ENCODE results near the gene CDK5. TPM values are rescaled to one million over a fixed set of nuclear protein-coding genes. Genes with fewer than 3 reads are reported as not detected.
"Not testable (repeated sequence)": the region's sequence is repeated elsewhere in the genome, so short reads cannot be mapped to it uniquely, and the experiment has no call there.

Gene CDK5
- polyA plus RNA-seq, 1 donor, result 17.8 TPM

DNA sequence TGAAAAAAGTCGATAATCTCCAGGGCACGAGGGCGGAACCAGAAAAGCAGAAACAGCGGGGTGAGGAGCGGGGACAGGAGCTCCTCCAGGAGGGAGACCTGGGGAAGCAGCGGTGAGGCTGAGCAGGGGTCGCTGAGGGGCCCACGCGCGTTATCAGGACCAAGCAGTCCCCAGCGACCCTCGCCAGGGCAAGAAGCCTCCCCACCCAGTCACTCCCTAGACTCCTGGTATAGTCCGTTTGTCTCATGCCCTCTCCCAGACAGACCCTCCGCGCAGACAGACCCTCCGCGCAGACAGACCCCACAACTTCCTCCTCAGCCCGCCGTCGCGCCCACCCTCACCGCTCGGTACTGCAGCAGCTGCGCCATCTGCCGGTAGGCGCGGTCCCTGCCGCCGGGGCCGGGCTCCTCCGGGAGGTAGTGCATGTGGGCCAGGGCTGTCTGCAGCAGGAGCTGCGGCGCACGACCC lies 39.7 kb downstream of the CDK5 start:
- peak; percentile 73 for DNase-seq

DNA sequence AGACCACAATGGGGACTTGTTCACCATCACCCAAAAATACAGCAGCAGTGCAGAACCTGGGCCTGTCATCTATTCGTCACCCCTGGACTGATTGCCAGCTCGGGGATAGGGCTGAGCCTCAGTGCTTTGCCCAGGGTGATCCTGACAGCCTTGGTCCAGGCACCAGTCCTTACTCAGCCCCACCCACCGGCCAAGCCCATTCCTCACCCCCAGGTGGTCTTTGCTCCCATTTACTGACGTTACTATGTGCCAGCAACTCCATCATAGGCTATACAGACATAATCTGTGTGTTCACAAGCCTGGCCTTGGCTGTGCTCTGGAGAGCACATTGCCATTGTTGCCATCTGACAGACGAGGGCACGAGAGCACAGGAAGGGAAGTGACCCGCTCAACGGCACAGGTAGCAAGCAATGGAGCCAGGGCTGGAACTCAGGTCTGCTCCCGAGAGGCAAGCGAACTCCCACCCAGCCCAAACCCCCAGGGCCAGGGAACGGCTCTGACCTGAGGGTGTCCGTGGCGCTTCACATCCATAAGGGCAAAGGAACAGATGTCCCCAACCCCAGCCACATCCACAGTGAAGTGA lies 40.2 kb downstream of the CDK5 start:
- no peak for DNase-seq

DNA sequence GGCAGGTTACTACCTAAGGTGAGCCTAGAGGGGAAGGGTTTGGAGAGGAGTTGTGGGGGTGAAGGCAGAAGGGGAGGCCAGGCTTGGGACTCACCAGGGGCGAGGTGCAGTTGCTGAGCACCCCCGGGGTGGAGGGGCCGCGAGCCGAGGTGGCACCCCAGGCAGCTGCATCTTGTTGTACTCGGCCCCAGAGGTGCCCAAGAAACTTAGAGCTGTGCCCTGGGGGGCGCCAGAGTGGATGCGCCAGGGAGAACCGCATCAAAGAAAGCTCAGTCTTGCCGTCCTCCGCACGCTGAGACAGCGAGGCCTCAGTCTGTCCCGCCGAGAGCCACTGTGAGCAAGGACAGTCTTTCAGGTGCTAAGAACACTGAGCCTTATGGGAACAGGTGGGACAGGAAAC lies 40.8 kb downstream of the CDK5 start:
- DNase-seq, result no peak

DNA sequence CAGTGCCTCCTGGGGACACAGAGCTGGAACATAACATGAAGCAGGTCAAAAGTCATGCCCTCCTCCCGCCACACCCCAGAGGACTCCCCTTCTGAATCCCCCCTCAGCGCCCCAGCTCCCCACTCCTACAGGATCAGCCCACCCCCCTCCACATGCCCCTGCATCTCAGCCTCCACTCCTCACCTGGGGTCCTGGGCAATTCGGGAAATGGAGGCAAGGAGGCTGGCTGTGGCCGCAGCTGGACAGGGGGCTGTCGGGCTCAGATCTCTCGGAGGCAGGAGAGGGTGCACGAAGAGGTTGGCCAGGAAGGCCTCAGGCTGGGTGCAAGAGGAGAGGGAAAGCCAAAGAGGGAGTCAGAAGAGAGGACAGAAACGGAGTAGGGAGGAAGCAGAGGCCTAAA lies 41.2 kb downstream of the CDK5 start:
- DNase-seq, result no peak

DNA sequence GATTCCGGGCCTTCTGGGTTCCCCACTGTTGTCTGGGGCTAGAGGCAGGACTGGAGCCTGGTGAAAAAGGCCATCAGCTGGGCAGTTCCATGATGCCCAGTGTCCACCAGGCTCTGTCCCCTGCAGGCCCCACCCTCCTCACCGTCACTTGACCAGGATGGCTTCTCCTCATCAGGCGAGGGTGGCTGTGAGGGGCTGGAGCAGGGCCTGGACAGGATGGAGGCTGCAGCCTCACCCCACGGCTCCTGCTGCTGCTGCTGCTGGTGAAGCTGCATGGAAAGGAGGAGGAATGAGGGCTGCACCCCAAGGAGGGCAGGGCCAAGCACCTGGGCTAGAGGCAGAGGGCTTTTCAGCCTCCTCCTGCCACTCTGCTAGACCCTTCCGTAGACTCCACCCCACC lies 41.7 kb downstream of the CDK5 start:
- no peak for DNase-seq

DNA sequence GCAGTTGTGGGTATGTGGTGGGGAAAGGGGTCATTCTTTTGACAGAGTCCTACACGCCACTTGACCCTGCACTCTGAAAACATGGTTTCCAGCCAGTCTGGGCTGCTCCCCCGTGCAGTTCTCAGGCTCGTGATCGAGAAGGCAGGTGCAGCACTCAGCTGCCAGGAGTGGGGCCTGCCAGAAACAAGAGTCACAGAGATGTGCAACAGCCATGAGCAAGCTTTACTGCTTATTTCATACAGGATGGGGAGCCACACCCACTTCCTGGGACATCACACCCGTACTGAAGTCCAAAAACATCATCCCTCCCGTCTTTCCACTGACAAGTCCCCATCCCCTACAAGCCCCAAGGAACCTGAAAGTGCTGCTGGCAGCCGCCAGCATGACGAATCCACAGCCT lies 42.7 kb downstream of the CDK5 start:
- no peak for DNase-seq

DNA sequence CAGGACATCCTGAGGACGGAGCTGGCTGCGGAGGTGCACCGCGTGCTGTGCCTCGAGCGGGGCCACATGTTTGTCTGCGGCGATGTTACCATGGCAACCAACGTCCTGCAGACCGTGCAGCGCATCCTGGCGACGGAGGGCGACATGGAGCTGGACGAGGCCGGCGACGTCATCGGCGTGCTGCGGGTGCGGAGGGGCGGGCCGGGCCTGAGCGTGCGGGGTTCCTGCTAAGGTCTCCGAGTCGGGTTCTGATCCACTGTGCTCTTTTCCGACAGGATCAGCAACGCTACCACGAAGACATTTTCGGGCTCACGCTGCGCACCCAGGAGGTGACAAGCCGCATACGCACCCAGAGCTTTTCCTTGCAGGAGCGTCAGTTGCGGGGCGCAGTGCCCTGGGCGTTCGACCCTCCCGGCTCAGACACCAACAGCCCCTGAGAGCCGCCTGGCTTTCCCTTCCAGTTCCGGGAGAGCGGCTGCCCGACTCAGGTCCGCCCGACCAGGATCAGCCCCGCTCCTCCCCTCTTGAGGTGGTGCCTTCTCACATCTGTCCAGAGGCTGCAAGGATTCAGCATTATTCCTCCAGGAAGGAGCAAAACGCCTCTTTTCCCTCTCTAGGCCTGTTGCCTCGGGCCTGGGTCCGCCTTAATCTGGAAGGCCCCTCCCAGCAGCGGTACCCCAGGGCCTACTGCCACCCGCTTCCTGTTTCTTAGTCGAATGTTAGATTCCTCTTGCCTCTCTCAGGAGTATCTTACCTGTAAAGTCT lies 43.8 kb downstream of the CDK5 start:
- DNase-seq, result peak; percentile 79

DNA sequence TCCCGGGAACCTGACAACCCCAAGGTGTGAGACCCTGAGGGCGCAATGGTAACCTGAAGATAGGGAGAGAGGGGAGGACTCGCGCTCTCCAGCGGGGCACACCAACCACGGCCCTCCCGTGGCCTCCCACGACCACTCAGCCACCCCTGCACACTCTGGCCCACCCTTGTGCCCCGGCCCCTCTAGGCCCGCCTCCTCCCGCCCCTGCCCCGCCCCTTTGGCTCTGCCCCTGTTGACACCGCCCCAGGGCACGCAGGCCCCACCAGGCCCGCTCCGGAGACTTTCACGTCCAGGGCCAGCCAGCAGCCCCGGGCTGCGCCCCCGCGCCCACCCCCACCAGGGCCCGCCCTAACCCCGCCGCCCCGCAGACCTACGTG lies 44.4 kb downstream of the CDK5 start:
- no peak for DNase-seq

DNA sequence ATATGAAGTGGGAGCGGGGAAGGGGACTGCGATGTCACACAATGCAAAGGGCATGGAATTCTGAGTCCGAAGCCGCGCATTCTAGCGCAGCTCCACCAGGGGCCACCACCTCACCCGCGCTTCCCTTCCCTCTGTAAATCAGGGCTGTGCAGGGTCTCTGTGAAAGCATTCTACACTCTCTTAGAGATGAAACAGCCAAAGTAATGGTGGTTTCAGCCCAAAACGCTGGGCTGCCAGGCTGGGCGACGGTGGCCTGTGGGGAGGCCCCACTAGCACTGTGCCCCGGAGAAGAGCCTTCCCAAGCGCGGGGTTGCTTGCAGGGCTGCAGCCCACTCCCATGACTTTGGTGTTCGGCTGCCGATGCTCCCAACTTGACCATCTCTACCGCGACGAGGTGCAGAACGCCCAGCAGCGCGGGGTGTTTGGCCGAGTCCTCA lies 44.8 kb downstream of the CDK5 start:
- no peak for DNase-seq

DNA sequence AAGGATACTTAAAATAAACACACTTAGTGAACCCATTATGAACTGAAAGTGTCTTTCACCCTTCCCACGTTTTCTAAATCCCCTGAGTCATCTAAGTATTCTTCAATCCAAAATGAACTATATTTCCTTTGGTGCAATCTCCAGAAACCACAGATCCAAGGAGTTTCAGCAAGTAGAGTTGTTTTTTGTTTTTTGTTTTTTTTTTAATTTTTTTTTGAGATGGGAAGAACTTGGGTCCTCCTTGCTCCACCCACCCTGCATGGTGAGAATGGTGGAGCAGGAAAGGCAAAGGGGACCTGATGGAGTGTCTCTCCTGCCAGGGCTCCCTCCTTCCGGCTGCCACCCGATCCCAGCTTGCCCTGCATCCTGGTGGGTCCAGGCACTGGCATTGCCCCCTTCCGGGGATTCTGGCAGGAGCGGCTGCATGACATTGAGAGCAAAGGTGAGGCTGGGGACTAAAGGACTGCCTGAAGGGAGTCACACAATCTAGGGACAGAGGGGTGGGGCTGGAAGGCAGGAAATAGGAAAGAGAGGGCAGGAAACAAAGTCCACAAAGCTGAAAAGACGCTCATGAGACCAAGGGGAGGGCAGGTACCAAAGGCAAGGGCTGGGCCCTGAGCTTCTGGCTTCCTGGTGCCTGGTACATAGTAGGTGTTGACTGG lies 45.5 kb downstream of the CDK5 start:
- DNase-seq, result no peak

DNA sequence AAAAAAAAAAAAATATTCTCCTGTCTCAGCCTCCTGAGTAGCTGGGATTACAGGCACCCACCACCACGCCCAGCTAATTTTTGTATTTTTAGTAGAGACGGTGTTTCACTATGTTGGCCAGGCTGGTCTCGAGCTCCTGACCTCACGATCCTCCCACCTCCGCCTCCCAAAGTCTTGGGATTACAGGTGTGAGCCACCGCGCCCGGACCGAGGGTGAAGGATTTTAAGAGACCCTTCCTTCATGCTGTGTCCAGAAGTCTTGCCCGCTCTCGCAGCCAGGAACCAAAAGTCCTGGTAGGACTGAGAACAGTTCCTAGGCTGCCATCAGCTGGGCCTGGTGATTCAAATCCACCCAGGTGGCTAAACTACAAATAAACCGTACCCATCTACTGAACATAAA lies 46.1 kb downstream of the CDK5 start:
- not testable (repeated sequence) for DNase-seq

DNA sequence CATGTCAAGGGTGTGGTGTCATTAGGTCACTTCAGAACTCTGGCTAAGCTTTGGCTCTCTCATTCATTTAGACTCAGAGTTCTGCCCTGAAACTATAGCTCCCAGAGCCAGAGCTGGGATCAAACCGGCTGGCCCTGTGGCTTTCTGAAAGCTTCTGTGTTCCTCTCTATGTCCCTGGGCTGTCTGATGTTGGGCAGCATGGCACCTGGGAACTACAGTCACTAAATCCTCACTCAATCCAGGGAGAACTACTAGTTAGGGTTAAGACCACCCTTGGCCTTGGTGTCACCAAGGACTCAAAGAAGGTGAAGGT lies 46.6 kb downstream of the CDK5 start:
- no peak for DNase-seq

DNA sequence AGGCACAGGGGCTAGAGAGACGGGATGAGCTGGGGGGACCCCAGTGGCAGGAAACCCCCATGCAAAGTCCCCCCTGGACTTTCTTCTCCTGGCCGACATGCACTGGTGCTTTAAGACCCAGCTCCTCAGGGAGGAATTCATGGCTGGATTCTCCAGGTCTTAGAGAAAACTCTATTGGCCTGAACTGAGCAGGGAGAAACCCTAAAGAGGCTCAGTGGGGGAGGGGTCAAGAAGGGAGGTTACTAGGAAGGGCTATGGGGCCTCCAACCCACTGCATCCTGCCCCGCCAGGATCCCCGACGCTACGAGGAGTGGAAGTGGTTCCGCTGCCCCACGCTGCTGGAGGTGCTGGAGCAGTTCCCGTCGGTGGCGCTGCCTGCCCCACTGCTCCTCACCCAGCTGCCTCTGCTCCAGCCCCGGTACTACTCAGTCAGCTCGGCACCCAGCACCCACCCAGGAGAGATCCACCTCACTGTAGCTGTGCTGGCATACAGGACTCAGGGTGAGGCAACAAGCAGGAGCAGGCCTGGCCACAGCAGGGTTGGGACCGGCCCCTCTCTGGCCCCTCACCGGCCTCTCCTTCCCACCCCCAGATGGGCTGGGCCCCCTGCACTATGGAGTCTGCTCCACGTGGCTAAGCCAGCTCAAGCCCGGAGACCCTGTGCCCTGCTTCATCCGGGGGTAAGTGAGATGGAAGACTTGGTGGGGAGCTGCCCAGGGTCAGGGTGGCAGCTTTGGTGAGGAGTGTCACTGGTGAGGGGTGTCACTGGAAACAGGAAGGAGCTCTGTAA lies 47.2 kb downstream of the CDK5 start:
- DNase-seq, result no peak

DNA sequence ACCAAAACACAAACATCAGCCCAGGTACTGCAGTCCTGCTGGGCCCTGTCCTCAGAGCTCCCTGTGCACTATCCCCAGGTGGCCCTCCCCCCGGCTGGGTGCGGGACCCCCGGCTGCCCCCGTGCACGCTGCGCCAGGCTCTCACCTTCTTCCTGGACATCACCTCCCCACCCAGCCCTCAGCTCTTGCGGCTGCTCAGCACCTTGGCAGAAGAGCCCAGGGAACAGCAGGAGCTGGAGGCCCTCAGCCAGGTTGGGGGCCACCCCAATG lies 47.7 kb downstream of the CDK5 start:
- DNase-seq, result no peak

DNA sequence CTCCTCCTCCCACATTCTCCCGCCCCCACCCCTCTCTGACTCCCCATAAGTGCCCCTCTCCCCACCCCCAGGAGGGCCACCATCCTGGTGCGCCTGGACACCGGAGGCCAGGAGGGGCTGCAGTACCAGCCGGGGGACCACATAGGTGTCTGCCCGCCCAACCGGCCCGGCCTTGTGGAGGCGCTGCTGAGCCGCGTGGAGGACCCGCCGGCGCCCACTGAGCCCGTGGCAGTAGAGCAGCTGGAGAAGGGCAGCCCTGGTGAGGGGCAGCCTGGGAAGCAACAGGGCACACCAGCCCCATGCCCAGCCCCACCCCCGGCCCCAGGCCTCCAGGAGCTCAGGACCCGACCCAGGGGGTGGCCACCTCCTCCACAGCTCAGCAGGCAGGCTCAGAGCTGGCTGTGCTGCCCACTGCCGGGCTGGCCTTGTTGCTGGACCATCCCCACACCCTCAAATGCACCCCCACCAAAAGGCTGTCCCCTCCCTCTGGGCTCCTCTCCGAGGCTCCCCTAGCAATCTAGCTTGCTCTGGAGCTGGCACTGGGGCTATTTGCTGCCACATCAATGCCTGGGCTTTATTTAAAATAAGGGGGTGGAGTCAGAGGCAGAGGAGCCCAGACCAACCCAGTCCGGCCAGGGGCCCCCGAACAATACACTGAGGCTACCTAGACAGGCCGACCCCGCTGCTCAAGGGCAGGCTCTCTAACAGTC lies 48.2 kb downstream of the CDK5 start:
- DNase-seq, result no peak

DNA sequence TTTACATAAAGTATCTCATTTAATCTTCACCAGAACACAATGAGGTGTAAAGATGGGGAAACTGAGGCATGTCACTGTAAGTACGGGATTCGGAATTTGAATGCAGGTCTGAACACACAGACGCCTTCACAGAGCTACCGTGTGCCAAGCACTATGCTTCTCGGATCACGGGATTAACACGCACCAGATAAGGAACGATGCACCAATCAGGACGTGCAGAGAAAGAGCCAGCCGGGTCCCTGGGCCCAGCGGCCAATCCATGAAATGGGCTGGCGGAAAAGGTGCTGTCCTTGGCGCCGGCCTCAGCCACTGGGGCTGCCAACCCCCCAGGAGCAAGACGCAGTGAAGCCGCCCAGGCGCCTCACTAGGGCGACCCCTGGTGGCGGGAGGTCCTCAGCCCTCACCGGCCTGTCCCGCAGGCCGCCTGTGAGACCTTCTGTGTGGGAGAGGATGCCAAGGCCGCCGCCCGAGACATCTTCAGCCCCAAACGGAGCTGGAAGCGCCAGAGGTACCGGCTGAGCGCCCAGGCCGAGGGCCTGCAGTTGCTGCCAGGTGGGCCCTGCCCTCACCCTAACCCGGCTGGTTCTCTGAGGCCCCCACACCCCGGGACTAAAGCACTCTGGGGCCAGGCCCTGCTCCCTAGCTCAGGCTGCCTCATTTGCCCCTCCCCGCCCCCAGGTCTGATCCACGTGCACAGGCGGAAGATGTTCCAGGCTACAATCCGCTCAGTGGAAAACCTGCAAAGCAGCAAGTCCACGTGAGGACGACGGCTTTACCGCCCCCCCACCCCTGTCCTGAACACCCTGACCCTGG lies 49.0 kb downstream of the CDK5 start:
- no peak for DNase-seq

DNA sequence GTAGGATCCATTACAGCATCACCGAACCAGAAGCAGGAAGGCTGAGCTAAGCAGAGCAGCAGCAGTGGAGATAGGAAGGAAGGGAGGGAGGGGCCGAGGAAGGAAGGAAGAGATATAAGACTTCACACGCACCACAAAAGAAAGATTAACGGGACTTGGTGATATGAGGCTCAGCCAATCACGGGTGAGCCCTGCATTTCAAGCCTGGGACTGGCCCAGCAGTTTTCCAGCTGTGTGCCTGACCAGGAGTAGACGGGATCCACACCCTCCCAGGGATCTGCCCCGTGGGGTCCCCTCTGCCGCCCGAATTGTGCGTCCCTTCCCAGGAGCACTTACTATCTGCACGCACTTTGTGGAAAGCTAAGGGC lies 49.6 kb downstream of the CDK5 start:
- no peak for DNase-seq

DNA sequence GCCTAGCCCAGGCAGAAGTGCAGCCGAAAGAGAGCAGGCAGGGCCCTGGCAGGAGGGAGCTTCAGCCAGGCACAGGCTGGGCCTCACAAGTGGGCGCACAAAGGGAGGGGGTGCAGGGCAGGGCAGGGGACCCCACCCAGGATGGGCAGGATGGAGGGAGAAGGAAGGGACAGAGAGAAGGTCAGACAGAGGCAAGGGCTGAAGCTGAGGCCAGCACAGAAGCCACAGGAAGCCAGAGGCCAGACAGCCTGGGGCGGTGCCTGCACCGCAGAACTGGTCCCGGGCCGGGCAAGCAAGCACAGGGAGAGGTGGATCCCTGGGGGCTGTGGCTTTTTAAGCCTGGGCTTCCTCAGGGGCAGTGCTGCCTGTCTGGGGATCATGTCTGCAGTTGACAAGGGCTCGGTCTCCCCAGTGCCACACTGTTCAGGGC lies 50.2 kb downstream of the CDK5 start:
- DNase-seq, result no peak

DNA sequence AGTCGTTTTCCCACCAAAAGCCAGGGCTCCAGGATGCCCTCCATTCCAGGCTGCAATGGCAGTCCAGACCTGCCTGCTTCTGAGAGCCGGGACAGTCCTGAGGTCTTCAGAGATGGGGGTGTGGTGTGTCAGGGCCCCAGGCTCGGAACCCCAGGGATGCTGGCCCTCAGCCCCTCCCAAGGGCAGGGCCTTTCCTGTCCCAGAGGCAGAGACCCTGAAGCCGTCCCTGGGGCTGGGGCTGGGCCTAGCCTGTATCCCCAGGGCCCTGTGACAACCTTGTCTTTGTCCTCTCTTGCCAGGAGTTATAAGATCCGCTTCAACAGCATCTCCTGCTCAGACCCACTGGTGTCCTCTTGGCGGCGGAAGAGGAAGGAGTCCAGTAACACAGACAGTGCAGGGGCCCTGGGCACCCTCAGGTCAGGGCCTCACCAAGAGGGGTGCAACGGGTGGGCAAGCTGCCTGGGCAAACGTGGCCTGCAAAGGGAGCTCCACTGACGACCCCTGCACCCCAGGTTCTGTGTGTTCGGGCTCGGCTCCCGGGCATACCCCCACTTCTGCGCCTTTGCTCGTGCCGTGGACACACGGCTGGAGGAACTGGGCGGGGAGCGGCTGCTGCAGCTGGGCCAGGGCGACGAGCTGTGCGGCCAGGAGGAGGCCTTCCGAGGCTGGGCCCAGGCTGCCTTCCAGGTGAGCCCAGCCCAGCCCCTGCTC lies 51.0 kb downstream of the CDK5 start:
- DNase-seq, result no peak

DNA sequence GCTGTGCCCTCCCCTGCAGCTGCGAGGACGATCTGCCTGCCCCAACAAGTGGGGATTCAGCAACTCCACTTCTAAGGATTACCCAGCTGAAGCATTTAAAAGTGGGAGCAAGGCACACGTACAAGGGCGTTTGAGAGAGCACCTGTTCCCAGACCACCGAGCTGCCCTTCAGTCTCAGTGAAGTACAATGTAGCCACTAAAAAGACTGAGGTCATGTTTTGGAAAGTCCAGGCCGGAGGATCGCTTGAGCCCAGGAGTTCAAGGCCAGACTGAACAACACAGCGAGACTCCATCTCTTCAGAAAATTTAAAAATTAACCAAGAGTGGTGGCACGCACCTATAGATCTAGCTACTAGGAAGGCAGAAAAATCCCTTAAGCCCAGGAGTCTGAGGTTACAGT lies 52.1 kb downstream of the CDK5 start:
- no peak for DNase-seq
